H1 (cell line): ENCODE data around the gene HS3ST1. TPM values are rescaled to one million over a fixed set of nuclear protein-coding genes. Genes with fewer than 3 reads are reported as not detected.

Source experiments
- CTCF ChIA-PET: fragments of 300-600 bp; sonication (Branson Sonifier 250); formaldehyde crosslinking; loops from one replicate; lab custom pipeline; 2021; ENCODE audit not compliant: partially characterized antibody; lab: Charles Lee
- POLR2A ChIA-PET: fragments of 300-600 bp; sonication (Branson Sonifier 250); formaldehyde crosslinking; loops from one replicate; lab custom pipeline; 2021; ENCODE audit warnings: inconsistent platforms; ENCODE audit not compliant: partially characterized antibody; lab: Charles Lee
- DNase-seq, 2 experiments: peaks; one replicate each; pipeline versions ENCODE4 v3.0.0 to v3.0.0-alpha.2; 2010 to 2022; ENCODE audit warnings: low spot score in 2 of 2, low read depth in 1 of 2, mixed read lengths in 1 of 2
- FAIRE-seq: peaks from 2 replicates; lab custom pipeline; 2011; peaks lifted over from hg19 to GRCh38; lab: Jason Lieb, UNC
- H2AFZ ChIP-seq: 2 replicates; pipeline ENCODE4 v1.8.1; 2012; ENCODE audit warnings: low read length, inconsistent platforms
- H2AK5ac ChIP-seq: 2 replicates; pipeline ENCODE4 v1.6.1; 2013; ENCODE audit warnings: low read depth, low read length
- H2BK120ac ChIP-seq: replicated peaks from 2 replicates; pipeline ENCODE3; 2013; ENCODE audit warnings: low read depth, low read length, inconsistent platforms
- H2BK12ac ChIP-seq: 2 replicates; pipeline ENCODE4 v1.6.1; 2013; ENCODE audit warnings: low read depth, low read length
- H2BK15ac ChIP-seq: 2 replicates; pipeline ENCODE4 v1.6.1; 2013; ENCODE audit warnings: low read length
- H2BK20ac ChIP-seq: 2 replicates; pipeline ENCODE4 v1.6.1; 2013; ENCODE audit warnings: low read length
- H2BK5ac ChIP-seq: 2 replicates; pipeline ENCODE4 v1.6.1; 2013; ENCODE audit warnings: low read depth, low read length
- H3K14ac ChIP-seq: 2 replicates; pipeline ENCODE4 v1.6.1; 2013; ENCODE audit warnings: inconsistent platforms; ENCODE audit not compliant: insufficient read length
- H3K18ac ChIP-seq: 2 replicates; pipeline ENCODE4 v1.6.1; 2013; ENCODE audit warnings: low read length; ENCODE audit errors: extremely low read depth
- H3K23ac ChIP-seq: 2 replicates; pipeline ENCODE4 v1.6.1; 2013; ENCODE audit warnings: inconsistent platforms; ENCODE audit not compliant: insufficient read length
- H3K23me2 ChIP-seq: 2 replicates; pipeline ENCODE4 v1.6.1; 2013; ENCODE audit warnings: low read depth, low read length
- H3K27ac ChIP-seq: 2 replicates; pipeline ENCODE4 v1.6.1; 2011; ENCODE audit warnings: low read depth, low read length, inconsistent platforms
- H3K27me3 ChIP-seq, 4 experiments: replicated peaks in 1 of 4; 1 replicate in 1 of 4; 2 replicates in 3 of 4; pipeline versions ENCODE4 v1.6.1 to v1.8.1; 2011 to 2013; ENCODE audit warnings: low read length in 3 of 4, mild to moderate bottlenecking in 3 of 4, inconsistent platforms in 2 of 4, mixed read lengths in 2 of 4, moderate library complexity in 1 of 4; ENCODE audit not compliant: control insufficient read depth in 3 of 4, insufficient read depth in 3 of 4; ENCODE audit errors: extremely low read depth in 1 of 4
- H3K36me3 ChIP-seq, 4 experiments: 2 replicates each; pipeline versions ENCODE4 v1.6.1 to v1.8.1; 2011 to 2013; ENCODE audit warnings: mild to moderate bottlenecking in 4 of 4, low read length in 3 of 4, moderate library complexity in 2 of 4, control low read depth in 1 of 4, inconsistent platforms in 1 of 4; ENCODE audit not compliant: insufficient read depth in 4 of 4, control insufficient read depth in 2 of 4
- H3K4ac ChIP-seq: replicated peaks from 2 replicates; pipeline ENCODE3; 2013; ENCODE audit warnings: low read length, low read depth, mixed read lengths, inconsistent platforms; ENCODE audit not compliant: insufficient read length
- H3K4me1 ChIP-seq, 4 experiments: replicated peaks in 1 of 4; 1 replicate in 1 of 4; 2 replicates in 3 of 4; pipeline versions ENCODE4 v1.6.1 to v1.8.1; 2011 to 2013; ENCODE audit warnings: low read length in 3 of 4, inconsistent platforms in 2 of 4, mixed read lengths in 1 of 4; ENCODE audit not compliant: insufficient read depth in 4 of 4, control insufficient read depth in 3 of 4
- H3K4me2 ChIP-seq, 2 experiments: 2 replicates each; pipeline versions ENCODE4 v1.6.1 to v1.8.1; 2011 to 2013; ENCODE audit warnings: low read depth in 2 of 2, low read length in 2 of 2, control low read depth in 1 of 2, inconsistent platforms in 1 of 2, mild to moderate bottlenecking in 1 of 2; ENCODE audit not compliant: insufficient read depth in 1 of 2
- H3K4me3 ChIP-seq, 4 experiments: fragments of 200-600, 300-600 bp in 1 of 4; sonication (generic), shearing (Covaris generic), sonication (Bioruptor Twin) in 1 of 4; 2 replicates each; pipeline versions ENCODE4 v1.5.1 to v1.8.1; 2011 to 2016; ENCODE audit warnings: low read length in 4 of 4, low read depth in 3 of 4, control low read depth in 2 of 4, inconsistent platforms in 2 of 4, mild to moderate bottlenecking in 2 of 4, mixed read lengths in 1 of 4, moderate library complexity in 1 of 4; ENCODE audit not compliant: insufficient read depth in 2 of 4; ENCODE audit errors: extremely low read depth in 1 of 4
- H3K56ac ChIP-seq: replicated peaks from 2 replicates; pipeline ENCODE3; 2013; ENCODE audit warnings: low read depth, mild to moderate bottlenecking, mixed read lengths, low read length, inconsistent platforms; ENCODE audit not compliant: insufficient read length
- H3K79me1 ChIP-seq: 2 replicates; pipeline ENCODE4 v1.6.1; 2013; ENCODE audit warnings: low read depth, low read length, control low read depth
- H3K79me2 ChIP-seq, 2 experiments: 2 replicates each; pipeline versions ENCODE4 v1.6.1 to v1.8.1; 2012 to 2013; ENCODE audit warnings: low read length in 2 of 2, mild to moderate bottlenecking in 2 of 2, inconsistent platforms in 1 of 2; ENCODE audit not compliant: insufficient read depth in 2 of 2, control insufficient read depth in 1 of 2
- H3K9ac ChIP-seq, 4 experiments: replicated peaks in 1 of 4; 1 replicate in 1 of 4; 2 replicates in 3 of 4; pipeline versions ENCODE4 v1.6.1 to v1.8.1; 2011 to 2013; ENCODE audit warnings: low read depth in 3 of 4, low read length in 3 of 4, control low read depth in 2 of 4, mild to moderate bottlenecking in 2 of 4, moderate library complexity in 2 of 4, inconsistent platforms in 1 of 4; ENCODE audit errors: extremely low read depth in 1 of 4
- H3K9me3 ChIP-seq, 2 experiments: 2 replicates each; pipeline versions ENCODE4 v1.6.1 to v1.8.1; 2012 to 2013; ENCODE audit warnings: mild to moderate bottlenecking in 2 of 2, moderate library complexity in 2 of 2, control low read depth in 1 of 2, inconsistent platforms in 1 of 2, low read depth in 1 of 2, low read length in 1 of 2, mixed read lengths in 1 of 2; ENCODE audit not compliant: insufficient read depth in 2 of 2
- H4K20me1 ChIP-seq, 2 experiments: replicated peaks in 1 of 2; 2 replicates each; pipeline versions ENCODE3 to v1.8.1; 2011 to 2013; ENCODE audit warnings: inconsistent platforms in 2 of 2, low read length in 2 of 2, mild to moderate bottlenecking in 1 of 2; ENCODE audit not compliant: insufficient read depth in 2 of 2, control insufficient read depth in 1 of 2
- H4K5ac ChIP-seq: 2 replicates; pipeline ENCODE4 v1.6.1; 2013; ENCODE audit warnings: low read length, low read depth, mixed read lengths, inconsistent platforms; ENCODE audit not compliant: insufficient read length
- H4K8ac ChIP-seq: 2 replicates; pipeline ENCODE4 v1.8.0; 2013; ENCODE audit warnings: mild to moderate bottlenecking, moderate library complexity, low read length, inconsistent platforms; ENCODE audit not compliant: insufficient read depth; ENCODE audit errors: extremely low read depth
- H4K91ac ChIP-seq: replicated peaks from 2 replicates; pipeline ENCODE3; 2013; ENCODE audit warnings: low read length, mixed read lengths, inconsistent platforms; ENCODE audit not compliant: insufficient read length
- CBX5 ChIP-seq: fragments of 300-800, 300-1000 bp; sonication (generic); IDR thresholded peaks from 2 replicates; pipeline ENCODE4 v1.7.1; 2016; ENCODE audit warnings: antibody characterized with exemption, low read length, low read depth
- CREB1 ChIP-seq: IDR thresholded peaks from 2 replicates; pipeline ENCODE4 v1.6.1; 2012; ENCODE audit warnings: inconsistent platforms
- JUN ChIP-seq: IDR thresholded peaks from 2 replicates; pipeline ENCODE4 v1.6.1; 2011; ENCODE audit warnings: low read depth, mild to moderate bottlenecking, improper control_type of control experiment, low read length
- JUND ChIP-seq: IDR thresholded peaks from 2 replicates; pipeline ENCODE4 v1.6.1; 2011; ENCODE audit warnings: mild to moderate bottlenecking, improper control_type of control experiment, low read length
- KDM4A ChIP-seq: IDR thresholded peaks from one replicate; pipeline ENCODE4 v1.7.1; 2012; ENCODE audit warnings: low read depth, mild to moderate bottlenecking, moderate library complexity, low read length, inconsistent platforms; ENCODE audit not compliant: severe bottlenecking
- NANOG ChIP-seq: IDR thresholded peaks from 2 replicates; pipeline ENCODE4 v1.6.1; 2011; ENCODE audit warnings: low read length, low read depth, mild to moderate bottlenecking, inconsistent platforms; ENCODE audit not compliant: insufficient read depth, poor library complexity, severe bottlenecking
- RNF2 ChIP-seq: fragments of 200-900, 300-1000 bp; sonication (generic); IDR thresholded peaks from 2 replicates; pipeline ENCODE4 v1.7.1; 2016; ENCODE audit warnings: borderline replicate concordance, low read depth, mild to moderate bottlenecking, antibody characterized with exemption, low read length; ENCODE audit not compliant: poor library complexity, severe bottlenecking; ENCODE audit errors: missing control alignments
- SIN3A ChIP-seq, 2 experiments: IDR thresholded peaks in 1 of 2; conservative IDR thresholded peaks in 1 of 2; 2 replicates each; pipeline ENCODE4 v1.6.1; 2011 to 2012; ENCODE audit warnings: low read length in 2 of 2, improper control_type of control experiment in 1 of 2, low read depth in 1 of 2, mild to moderate bottlenecking in 1 of 2
- SIRT6 ChIP-seq: IDR thresholded peaks from one replicate; pipeline ENCODE4 v1.7.1; 2012; ENCODE audit warnings: low read length, inconsistent platforms
- SP2 ChIP-seq: IDR thresholded peaks from 2 replicates; pipeline ENCODE4 v1.6.1; 2012; ENCODE audit warnings: mild to moderate bottlenecking, low read length, inconsistent platforms
- SUZ12 ChIP-seq: fragments of 200-600 bp; sonication (generic); IDR thresholded peaks from 2 replicates; pipeline ENCODE4 v1.6.1; 2012; ENCODE audit warnings: mild to moderate bottlenecking, inconsistent platforms, low read length, moderate library complexity, mixed read lengths
- TAF1 ChIP-seq: IDR thresholded peaks from 2 replicates; pipeline ENCODE4 v1.6.1; 2011; ENCODE audit warnings: mild to moderate bottlenecking, low read depth, low read length
- TAF7 ChIP-seq: optimal IDR thresholded peaks from 2 replicates; pipeline ENCODE3; 2011; ENCODE audit warnings: low read depth, mild to moderate bottlenecking, inconsistent platforms, low read length, moderate library complexity, borderline replicate concordance
- TCF12 ChIP-seq: IDR thresholded peaks from 2 replicates; pipeline ENCODE4 v1.6.1; 2011; ENCODE audit warnings: low read depth, mild to moderate bottlenecking, low read length
- TEAD4 ChIP-seq: IDR thresholded peaks from 2 replicates; pipeline ENCODE4 v1.6.1; 2012; ENCODE audit warnings: low read depth, low read length, inconsistent platforms, mixed read lengths
- YY1 ChIP-seq: IDR thresholded peaks from 2 replicates; pipeline ENCODE4 v1.6.1; 2011; ENCODE audit warnings: low read depth, mild to moderate bottlenecking, low read length
- WGBS, 2 experiments: shearing (Covaris generic) in 1 of 2; methylation state at CpG; one replicate each; pipeline versions ENCODE4 v1.1.6 to v1.1.7; 2013 to 2015; ENCODE audit warnings: low lambda C conversion rate in 2 of 2, mixed read lengths in 2 of 2, inconsistent platforms in 1 of 2, low coverage in 1 of 2, missing lambda C conversion rate in 1 of 2; ENCODE audit not compliant: insufficient replicate concordance in 2 of 2, insufficient coverage in 1 of 2, insufficient read length in 1 of 2; ENCODE audit errors: extremely low coverage in 1 of 2, missing lambda C conversion rate in 1 of 2; 5-methylcytosine and 5-hydroxymethylcytosine counted together
- polyA plus RNA-seq, 7 experiments: library from polyadenylated mRNA; depleted of rRNA in 3 of 7; stranded (reverse) in 5 of 7; unstranded in 2 of 7; fragments of >200 nt in 5 of 7; fragments of 200-250 nt in 2 of 7; gene quantifications; 1 replicate in 5 of 7; 2 replicates in 1 of 7; 4 replicates in 1 of 7; pipeline versions ENCODE4 v1.2.1 to v1.2.3, GENCODE V29; 2011 to 2013; ENCODE audit warnings: missing spikeins in 2 of 7, mixed read lengths in 2 of 7
- total RNA-seq: library from RNA; stranded (reverse); fragmentation: NEBNext Ultra II Directional; extraction: Animal tissue kit (Norgen Biotek cat#: 25700); gene quantifications from 2 replicates; pipeline ENCODE4 v1.2.1, GENCODE V29; 2021

Gene HS3ST1
- total and polyA plus RNA-seq, 2 of the 8 experiments (the other 6 are each of a cell fraction or from before 2014, with no cell fraction given): 0.50 to 1.5 TPM

- Histone ChIP-seq H2BK5ac (no peak overlapping the region), H3K27ac (no peak overlapping the region), H3K23me2 (no peaks in the 10 kb centered on the region), H3K4me3 (no peak overlapping the region), H2AK5ac (no peak overlapping the region), H2BK120ac (no peak overlapping the region), H3K9ac (no peak overlapping the region), H2BK15ac (no peak overlapping the region), H3K79me1 (no peaks in the 10 kb centered on the region), H3K18ac (no peak overlapping the region), H4K20me1 (no peaks in the 10 kb centered on the region), H2BK20ac (no peak overlapping the region), H2BK12ac (no peak overlapping the region), H3K4me2 (no peak overlapping the region), H2AFZ (no peak overlapping the region), H4K8ac (no peak overlapping the region), H4K5ac (no peak overlapping the region), H3K14ac (no peak overlapping the region), H3K56ac (no peak overlapping the region), H3K79me2 (no peaks in the 10 kb centered on the region), H3K23ac (no peak overlapping the region), H3K4ac (no peak overlapping the region), H3K9me3 (no peaks in the 10 kb centered on the region), H3K4me1 (no peaks in the 10 kb centered on the region), H3K27me3 (no peaks in the 10 kb centered on the region), H3K36me3 (no peaks in the 10 kb centered on the region), H4K91ac (no peak overlapping the region)
- no peak for DNase-seq
- 95% methylated on average over 5 of the region's 5 CpGs; no CpG with 5 or more reads in 1 of the 2 experiments for WGBS, 2 experiments
- no peak for FAIRE-seq
- ChIA-PET CTCF (no interaction called here), POLR2A (interaction anchor here (0.6 kb wide), 1 partner anchor 236 kb away, joined by 3 read pairs; no protein-coding TSS in a partner anchor)
- no peak for TF ChIP-seq NANOG
- TF ChIP-seq CBX5: no peak
- TF ChIP-seq SP2: no peak
- no peak for TF ChIP-seq RNF2
- TF ChIP-seq TAF1: no peak
- TF ChIP-seq TEAD4: no peak
- TF ChIP-seq CREB1: no peak
- TF ChIP-seq SIRT6: no peak
- TF ChIP-seq KDM4A: no peak
- TF ChIP-seq SIN3A (conservative IDR thresholded peaks at IDR 0.05 in 1 of 2, IDR thresholded peaks at IDR 0.05 in 1 of 2; ENCODE audit: low read depth in 1 of 2, low read length in 2 of 2): no peak
- no peak for TF ChIP-seq TAF7
- no peak for TF ChIP-seq SUZ12
- TF ChIP-seq JUND: no peak
- TF ChIP-seq YY1: no peak
- TF ChIP-seq TCF12: no peak
- no peak for TF ChIP-seq JUN
Measured at GRCh38 chr4:11354531-11354930, 74.2 kb downstream of the HS3ST1 start.
